ENCODE measurements around the gene RBM15. TPM values are rescaled to one million over a fixed set of nuclear protein-coding genes. Genes with fewer than 3 reads are reported as not detected.
A peak's percentile ranks its signal among the peaks of the same experiment; 100 is the strongest.

Gene RBM15
- total and polyA plus RNA-seq, 2 of the 4 experiments (the other 2 are of a cell fraction): 6.3 to 31.7 TPM

DNA sequence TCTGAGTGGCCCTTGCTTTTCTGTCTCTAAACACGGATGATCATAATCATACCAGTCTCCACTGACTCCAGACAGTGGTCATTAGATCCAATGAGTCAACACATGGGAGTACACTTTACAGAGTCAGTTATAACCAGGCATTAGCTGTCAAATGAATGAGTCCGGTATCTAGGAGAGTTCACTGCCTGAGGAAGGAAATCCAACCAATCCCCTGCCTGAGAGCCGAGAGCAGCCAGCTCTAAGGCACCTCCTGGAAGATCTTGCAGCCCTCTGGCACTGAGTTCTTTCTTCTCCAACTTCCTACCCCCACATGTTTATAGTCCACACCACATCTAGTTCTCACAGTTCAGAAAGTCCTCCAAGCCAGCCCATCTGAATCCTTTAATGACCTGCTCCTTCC lies 29.4 kb upstream of the RBM15 start:
- Histone ChIP-seq H2AK9ac (replicated peaks; ENCODE audit: low read depth, low read length, poor library complexity) (no peak overlapping the region), H3K4me1 (ENCODE audit: control insufficient read depth, insufficient read depth, low read length) (peaks cover 12% of the 10 kb centered on the region), H4K91ac (ENCODE audit: insufficient read depth, low read depth, low read length) (no peak overlapping the region), H3K27me3 (ENCODE audit: control insufficient read depth, insufficient read depth, low read length) (no peaks in the 10 kb centered on the region; the same call in 1 of the 2 replicates), H4K8ac (ENCODE audit: low read depth in 2 of 2, low read length in 2 of 2) (no peak overlapping the region), H3K36me3 (ENCODE audit: control insufficient read depth, insufficient read depth, low read length) (no peaks in the 10 kb centered on the region), H2BK20ac (ENCODE audit: low read depth, low read length) (no peak overlapping the region), H3K4me3 (ENCODE audit: insufficient read depth, low read depth, low read length) (no peak overlapping the region), H4K5ac (ENCODE audit: low read depth, low read length) (no peak overlapping the region), H2BK15ac (ENCODE audit: low read depth, low read length) (no peak overlapping the region; the same call in 2 of the 3 replicates), H3K4me2 (ENCODE audit: low read depth, low read length) (no peak overlapping the region), H2AK5ac (ENCODE audit: low read depth, low read length) (no peak overlapping the region), H3K79me1 (ENCODE audit: low read depth in 1 of 2, low read length in 2 of 2) (no peaks in the 10 kb centered on the region), H3K9ac (ENCODE audit: low read depth, low read length) (no peak overlapping the region), H3K4ac (ENCODE audit: low read depth, low read length) (no peak overlapping the region), H2BK5ac (ENCODE audit: low read depth, low read length, poor library complexity, severe bottlenecking) (no peak overlapping the region), H3K56ac (ENCODE audit: extremely low read depth, insufficient read depth, low read length) (no peak overlapping the region), H3K23ac (ENCODE audit: low read depth, low read length) (no peak overlapping the region), H3K27ac (ENCODE audit: insufficient read depth, low read length) (no peak overlapping the region), H3K9me1 (ENCODE audit: insufficient read depth, low read length) (no peaks in the 10 kb centered on the region; the same call in 1 of the 2 replicates), H2BK120ac (ENCODE audit: low read depth, low read length) (no peak overlapping the region), H2AFZ (replicated peaks; ENCODE audit: low read length, poor library complexity) (peak overlapping the region; percentile 18), H3K9me3 (ENCODE audit: control insufficient read depth, insufficient read depth, low read length) (no peaks in the 10 kb centered on the region), H3K18ac (ENCODE audit: low read depth, low read length) (no peak overlapping the region), H4K20me1 (ENCODE audit: insufficient read depth, low read length) (no peaks in the 10 kb centered on the region), H3K14ac (replicated peaks; ENCODE audit: low read depth, low read length) (no peak overlapping the region)
- dilution Hi-C loops (cut with HindIII; ENCODE audit: low sequenced_read_pairs, unreplicated experiment) (no loop called here), in situ Hi-C loops (cut with MboI; ENCODE audit: low sequenced_read_pairs) (loop anchor here (5.0 kb wide), 1 partner anchor 107 kb away; no protein-coding TSS in a partner anchor), intact Hi-C loops (cut with micrococcal nuclease) (loop anchor here (10.0 kb wide), 1 partner anchor 255 kb away; no protein-coding TSS in a partner anchor)
- TF ChIP-seq MAFK (IDR thresholded peaks at IDR 0.05; ENCODE audit: low read depth, low read length): no peak
- TF ChIP-seq POLR2A (IDR thresholded peaks at IDR 0.05; ENCODE audit: low read depth, low read length): no peak
- TF ChIP-seq MXI1 (IDR thresholded peaks at IDR 0.05; ENCODE audit: borderline replicate concordance, low read depth, low read length): no peak
- no peak for TF ChIP-seq BHLHE40 (IDR thresholded peaks at IDR 0.05; ENCODE audit: low read depth, low read length)
- TF ChIP-seq RAD21 (IDR thresholded peaks at IDR 0.05; ENCODE audit: low read length): peak; percentile 34; the same call in 1 of the 2 replicates
- no peak for TF ChIP-seq RCOR1 (IDR thresholded peaks at IDR 0.05; ENCODE audit: insufficient replicate concordance, low read length)
- TF ChIP-seq FOS (IDR thresholded peaks at IDR 0.05; ENCODE audit: low read depth, low read length): peak; percentile 3; the same call in 1 of the 2 replicates
- no peak for TF ChIP-seq MAZ (IDR thresholded peaks at IDR 0.05; ENCODE audit: borderline replicate concordance, low read depth, low read length)
- TF ChIP-seq SMC3 (IDR thresholded peaks at IDR 0.05; ENCODE audit: low read depth, low read length): peak; percentile 30; the same call in 1 of the 2 replicates
- TF ChIP-seq, protein P1, sequence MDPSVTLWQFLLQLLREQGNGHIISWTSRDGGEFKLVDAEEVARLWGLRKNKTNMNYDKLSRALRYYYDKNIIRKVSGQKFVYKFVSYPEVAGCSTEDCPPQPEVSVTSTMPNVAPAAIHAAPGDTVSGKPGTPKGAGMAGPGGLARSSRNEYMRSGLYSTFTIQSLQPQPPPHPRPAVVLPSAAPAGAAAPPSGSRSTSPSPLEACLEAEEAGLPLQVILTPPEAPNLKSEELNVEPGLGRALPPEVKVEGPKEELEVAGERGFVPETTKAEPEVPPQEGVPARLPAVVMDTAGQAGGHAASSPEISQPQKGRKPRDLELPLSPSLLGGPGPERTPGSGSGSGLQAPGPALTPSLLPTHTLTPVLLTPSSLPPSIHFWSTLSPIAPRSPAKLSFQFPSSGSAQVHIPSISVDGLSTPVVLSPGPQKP (IDR thresholded peaks at IDR 0.05; ENCODE audit: borderline replicate concordance, low read depth, low read length): no peak
- no peak for TF ChIP-seq NFE2L2 (IDR thresholded peaks at IDR 0.05; ENCODE audit: low read depth, low read length)
- TF ChIP-seq CHD1 (IDR thresholded peaks at IDR 0.05; ENCODE audit: low read depth, low read length): no peak
- TF ChIP-seq, protein P2, sequence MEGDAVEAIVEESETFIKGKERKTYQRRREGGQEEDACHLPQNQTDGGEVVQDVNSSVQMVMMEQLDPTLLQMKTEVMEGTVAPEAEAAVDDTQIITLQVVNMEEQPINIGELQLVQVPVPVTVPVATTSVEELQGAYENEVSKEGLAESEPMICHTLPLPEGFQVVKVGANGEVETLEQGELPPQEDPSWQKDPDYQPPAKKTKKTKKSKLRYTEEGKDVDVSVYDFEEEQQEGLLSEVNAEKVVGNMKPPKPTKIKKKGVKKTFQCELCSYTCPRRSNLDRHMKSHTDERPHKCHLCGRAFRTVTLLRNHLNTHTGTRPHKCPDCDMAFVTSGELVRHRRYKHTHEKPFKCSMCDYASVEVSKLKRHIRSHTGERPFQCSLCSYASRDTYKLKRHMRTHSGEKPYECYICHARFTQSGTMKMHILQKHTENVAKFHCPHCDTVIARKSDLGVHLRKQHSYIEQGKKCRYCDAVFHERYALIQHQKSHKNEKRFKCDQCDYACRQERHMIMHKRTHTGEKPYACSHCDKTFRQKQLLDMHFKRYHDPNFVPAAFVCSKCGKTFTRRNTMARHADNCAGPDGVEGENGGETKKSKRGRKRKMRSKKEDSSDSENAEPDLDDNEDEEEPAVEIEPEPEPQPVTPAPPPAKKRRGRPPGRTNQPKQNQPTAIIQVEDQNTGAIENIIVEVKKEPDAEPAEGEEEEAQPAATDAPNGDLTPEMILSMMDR (conservative IDR thresholded peaks at IDR 0.05; ENCODE audit: low read depth, low read length): 0 out of 2 replicates have a peak, but pooled peaks have one; percentile 31
- peak; percentile 10; the same call in 1 of the 2 replicates for TF ChIP-seq RFX5 (IDR thresholded peaks at IDR 0.05; ENCODE audit: low read depth, low read length)
- TF ChIP-seq, protein P3, sequence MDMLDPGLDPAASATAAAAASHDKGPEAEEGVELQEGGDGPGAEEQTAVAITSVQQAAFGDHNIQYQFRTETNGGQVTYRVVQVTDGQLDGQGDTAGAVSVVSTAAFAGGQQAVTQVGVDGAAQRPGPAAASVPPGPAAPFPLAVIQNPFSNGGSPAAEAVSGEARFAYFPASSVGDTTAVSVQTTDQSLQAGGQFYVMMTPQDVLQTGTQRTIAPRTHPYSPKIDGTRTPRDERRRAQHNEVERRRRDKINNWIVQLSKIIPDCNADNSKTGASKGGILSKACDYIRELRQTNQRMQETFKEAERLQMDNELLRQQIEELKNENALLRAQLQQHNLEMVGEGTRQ (IDR thresholded peaks at IDR 0.05; ENCODE audit: low read depth, low read length): no peak
- no peak for TF ChIP-seq CEBPB (IDR thresholded peaks at IDR 0.05; ENCODE audit: low read depth, low read length)
- BruUV-seq (replicated peaks): no TSS peak
- POLR2A ChIA-PET (ENCODE audit: unreplicated experiment): no interaction called here
- DNase-seq: peak; percentile 91
- CTCF ChIA-PET: interaction anchor here (0.7 to 3.6 kb wide), 4 partner anchors 30 to 151 kb away, joined by 3 to 33 read pairs (median 8); no protein-coding TSS in a partner anchor
- peak; percentile 77 for ATAC-seq (ENCODE audit: low read depth)
- 0% methylated on average over 1 of the region's 3 CpGs; no CpG with 5 or more reads in 1 of the 2 experiments for WGBS, 2 experiments (ENCODE audit: extremely low coverage in 2 of 2, insufficient read length in 1 of 2)

All from IMR-90 (cell line).